ENCODE results near the gene ERP27.

ERP27 gene

DNA sequence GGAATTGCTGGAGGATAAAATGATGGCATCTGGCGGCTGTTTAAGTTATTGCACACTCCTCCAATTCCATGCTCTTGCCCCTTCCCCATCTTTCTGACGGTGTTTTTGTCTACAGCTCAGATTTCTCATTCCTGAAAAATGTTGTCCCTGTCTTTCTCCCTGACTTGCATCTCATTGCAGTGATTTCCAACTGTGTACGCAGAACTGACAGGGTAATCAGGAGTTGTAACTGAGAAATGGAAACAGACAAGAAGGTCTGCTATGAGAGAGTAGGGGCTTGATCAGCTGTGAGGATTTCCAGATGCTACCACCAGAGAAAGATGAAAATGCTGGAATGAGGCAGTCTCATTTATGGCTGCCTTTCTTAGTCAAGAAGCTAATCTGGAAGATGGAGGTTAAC, 1.3 kb downstream of the ERP27 start:
- H3K27me3 ChIP-seq (ENCODE audit: insufficient read depth, low read length), result no peaks in the 10 kb centered on the region
- TF ChIP-seq EZH2 (IDR thresholded peaks at IDR 0.05; ENCODE audit: borderline replicate concordance, low read length), result no peak
- TF ChIP-seq, protein P1, sequence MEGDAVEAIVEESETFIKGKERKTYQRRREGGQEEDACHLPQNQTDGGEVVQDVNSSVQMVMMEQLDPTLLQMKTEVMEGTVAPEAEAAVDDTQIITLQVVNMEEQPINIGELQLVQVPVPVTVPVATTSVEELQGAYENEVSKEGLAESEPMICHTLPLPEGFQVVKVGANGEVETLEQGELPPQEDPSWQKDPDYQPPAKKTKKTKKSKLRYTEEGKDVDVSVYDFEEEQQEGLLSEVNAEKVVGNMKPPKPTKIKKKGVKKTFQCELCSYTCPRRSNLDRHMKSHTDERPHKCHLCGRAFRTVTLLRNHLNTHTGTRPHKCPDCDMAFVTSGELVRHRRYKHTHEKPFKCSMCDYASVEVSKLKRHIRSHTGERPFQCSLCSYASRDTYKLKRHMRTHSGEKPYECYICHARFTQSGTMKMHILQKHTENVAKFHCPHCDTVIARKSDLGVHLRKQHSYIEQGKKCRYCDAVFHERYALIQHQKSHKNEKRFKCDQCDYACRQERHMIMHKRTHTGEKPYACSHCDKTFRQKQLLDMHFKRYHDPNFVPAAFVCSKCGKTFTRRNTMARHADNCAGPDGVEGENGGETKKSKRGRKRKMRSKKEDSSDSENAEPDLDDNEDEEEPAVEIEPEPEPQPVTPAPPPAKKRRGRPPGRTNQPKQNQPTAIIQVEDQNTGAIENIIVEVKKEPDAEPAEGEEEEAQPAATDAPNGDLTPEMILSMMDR (IDR thresholded peaks at IDR 0.05; ENCODE audit: low read length), result no peak
- H4K20me1 ChIP-seq (ENCODE audit: insufficient read depth, low read length), result no peaks in the 10 kb centered on the region
- no peak overlapping the region for H3K9ac ChIP-seq (ENCODE audit: low read length)
- H3K27ac ChIP-seq (ENCODE audit: low read depth, low read length, poor library complexity, severe bottlenecking), result no peak overlapping the region
- H3K79me2 ChIP-seq (ENCODE audit: insufficient read depth, low read length), result no peaks in the 10 kb centered on the region
- no peak overlapping the region for H3K4me2 ChIP-seq (ENCODE audit: low read length)
- no peaks in the 10 kb centered on the region for H3K9me3 ChIP-seq (ENCODE audit: low read length)
- H3K9me2 ChIP-seq (ENCODE audit: low read depth, low read length), result no peaks in the 10 kb centered on the region
- peaks cover 7% of the 10 kb centered on the region for H3K4me1 ChIP-seq (ENCODE audit: insufficient read depth, low read length, severe bottlenecking)
- H3K4me3 ChIP-seq (ENCODE audit: low read depth, low read length, poor library complexity, severe bottlenecking), result no peak overlapping the region
- peaks cover 22% of the 10 kb centered on the region for H3K36me3 ChIP-seq (ENCODE audit: insufficient read depth, low read length)
- peaks cover 7% of the 10 kb centered on the region; the same call in 1 of the 2 replicates for H3F3A ChIP-seq (ENCODE audit: insufficient read depth, low read length)
- no peak overlapping the region for H2AFZ ChIP-seq (ENCODE audit: low read length)

DNA sequence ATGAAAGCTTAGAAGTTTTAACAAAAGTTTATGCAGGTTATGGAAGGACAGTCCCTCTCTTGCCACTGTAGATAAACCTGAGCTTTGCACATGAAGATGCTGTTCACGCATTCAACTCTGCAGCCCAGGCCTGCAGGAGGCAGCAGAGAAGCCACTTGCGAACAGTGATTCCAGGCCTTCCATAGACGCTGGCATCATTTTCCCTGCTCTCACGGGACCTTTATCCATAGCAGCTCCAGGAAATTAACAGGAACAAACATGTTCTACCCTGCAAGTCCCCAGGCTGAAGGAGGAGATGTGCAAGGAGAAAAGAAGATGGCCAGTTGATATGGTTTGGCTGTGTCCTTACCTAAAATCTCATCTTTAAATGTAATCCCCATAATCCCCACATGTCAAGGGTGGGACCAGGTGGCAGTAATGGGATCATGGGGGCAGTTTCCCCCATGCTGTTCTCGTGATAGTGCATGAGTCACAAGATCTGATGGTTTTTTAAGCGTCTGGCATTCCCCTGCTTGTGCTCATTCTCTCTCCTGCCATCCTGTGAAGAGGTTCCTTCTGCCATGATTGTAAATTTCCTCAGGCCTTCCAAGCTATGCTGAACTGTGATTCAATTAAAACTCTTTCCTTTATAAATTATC, 2.0 kb downstream of the ERP27 start:
- Histone ChIP-seq H3K27me3 (ENCODE audit: insufficient read depth, low read length) (no peaks in the 10 kb centered on the region), H3K79me2 (ENCODE audit: insufficient read depth, low read length) (no peaks in the 10 kb centered on the region), H3K9me3 (ENCODE audit: low read length) (no peaks in the 10 kb centered on the region), H3K27ac (ENCODE audit: low read depth, low read length, poor library complexity, severe bottlenecking) (no peak overlapping the region), H3K9ac (ENCODE audit: low read length) (no peak overlapping the region), H3K4me2 (ENCODE audit: low read length) (no peak overlapping the region), H3K9me2 (ENCODE audit: low read depth, low read length) (no peaks in the 10 kb centered on the region), H4K20me1 (ENCODE audit: insufficient read depth, low read length) (no peaks in the 10 kb centered on the region), H3K4me3 (ENCODE audit: low read depth, low read length, poor library complexity, severe bottlenecking) (no peak overlapping the region), H3K4me1 (ENCODE audit: insufficient read depth, low read length, severe bottlenecking) (peaks cover 7% of the 10 kb centered on the region), H2AFZ (ENCODE audit: low read length) (no peak overlapping the region), H3K36me3 (ENCODE audit: insufficient read depth, low read length) (peaks cover 15% of the 10 kb centered on the region), H3F3A (ENCODE audit: insufficient read depth, low read length) (peaks cover 5% of the 10 kb centered on the region; the same call in 1 of the 2 replicates)
- no peak for TF ChIP-seq EZH2 (IDR thresholded peaks at IDR 0.05; ENCODE audit: borderline replicate concordance, low read length)
- TF ChIP-seq, protein P1 (IDR thresholded peaks at IDR 0.05; ENCODE audit: low read length), result peak; percentile 38; the same call in 1 of the 2 replicates

DNA sequence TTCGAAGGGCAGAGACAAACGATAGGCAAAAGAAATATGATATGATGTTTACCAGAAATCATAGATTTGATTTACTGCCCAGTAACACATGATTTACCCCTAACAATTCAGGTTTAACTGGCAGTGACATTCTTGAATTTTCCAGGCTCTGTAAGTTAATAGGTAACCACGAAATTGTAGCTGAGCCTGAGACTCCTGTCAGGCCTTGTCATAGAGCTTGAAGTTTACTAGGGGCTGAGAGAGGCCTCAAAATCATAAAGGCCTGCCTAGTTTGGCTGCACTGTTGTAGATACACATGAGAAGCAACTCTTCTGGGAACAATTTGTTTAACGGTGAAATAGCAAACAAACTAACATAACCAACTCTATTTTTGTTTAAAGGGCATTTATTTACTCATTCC, 3.3 kb downstream of the ERP27 start:
- Histone ChIP-seq H3K27me3 (ENCODE audit: insufficient read depth, low read length) (no peaks in the 10 kb centered on the region), H3K9me2 (ENCODE audit: low read depth, low read length) (no peaks in the 10 kb centered on the region), H2AFZ (ENCODE audit: low read length) (no peak overlapping the region), H3K9me3 (ENCODE audit: low read length) (no peaks in the 10 kb centered on the region), H3K9ac (ENCODE audit: low read length) (no peak overlapping the region), H3K27ac (ENCODE audit: low read depth, low read length, poor library complexity, severe bottlenecking) (no peak overlapping the region), H3K79me2 (ENCODE audit: insufficient read depth, low read length) (no peaks in the 10 kb centered on the region), H3K4me3 (ENCODE audit: low read depth, low read length, poor library complexity, severe bottlenecking) (no peak overlapping the region), H3K4me1 (ENCODE audit: insufficient read depth, low read length, severe bottlenecking) (peaks cover 7% of the 10 kb centered on the region), H3K36me3 (ENCODE audit: insufficient read depth, low read length) (peaks cover 4% of the 10 kb centered on the region; the same call in 1 of the 2 replicates), H3F3A (ENCODE audit: insufficient read depth, low read length) (peaks cover 5% of the 10 kb centered on the region; the same call in 1 of the 2 replicates), H3K4me2 (ENCODE audit: low read length) (no peak overlapping the region), H4K20me1 (ENCODE audit: insufficient read depth, low read length) (no peaks in the 10 kb centered on the region)
- TF ChIP-seq, protein P1 (IDR thresholded peaks at IDR 0.05; ENCODE audit: low read length), result no peak
- no peak for TF ChIP-seq EZH2 (IDR thresholded peaks at IDR 0.05; ENCODE audit: borderline replicate concordance, low read length)

Data from OCI-LY1 (cell line).